ENCODE results near the gene JAK3. TPM values are rescaled to one million over a fixed set of nuclear protein-coding genes. Genes with fewer than 3 reads are reported as not detected.

JAK3 gene
- total RNA-seq, 1 donor = 1.3 TPM

- H3K4me3 ChIP-seq (ENCODE audit: low read depth, low read length) = no peak within 1 kb of the TSS
- DNase-seq (ENCODE audit: low read depth) = no peak
- no peak for TF ChIP-seq CTCF (IDR thresholded peaks at IDR 0.05; ENCODE audit: insufficient read depth, low read length)
Observed at GRCh38 chr19:17871878-17872250, 24.1 kb upstream of the JAK3 start, which contains the start of gene SLC5A5. Gene SLC5A5 (plus strand): TSS chr19:17871945. CDS start chr19:17872320, 375 bp downstream.

- no peak overlapping the region for H3K4me3 ChIP-seq (ENCODE audit: low read depth, low read length)
- no peak for TF ChIP-seq CTCF (IDR thresholded peaks at IDR 0.05; ENCODE audit: insufficient read depth, low read length)
- no peak for DNase-seq (ENCODE audit: low read depth)
Observed at GRCh38 chr19:17871032-17871877, 23.5 kb upstream of the JAK3 start.

DNA sequence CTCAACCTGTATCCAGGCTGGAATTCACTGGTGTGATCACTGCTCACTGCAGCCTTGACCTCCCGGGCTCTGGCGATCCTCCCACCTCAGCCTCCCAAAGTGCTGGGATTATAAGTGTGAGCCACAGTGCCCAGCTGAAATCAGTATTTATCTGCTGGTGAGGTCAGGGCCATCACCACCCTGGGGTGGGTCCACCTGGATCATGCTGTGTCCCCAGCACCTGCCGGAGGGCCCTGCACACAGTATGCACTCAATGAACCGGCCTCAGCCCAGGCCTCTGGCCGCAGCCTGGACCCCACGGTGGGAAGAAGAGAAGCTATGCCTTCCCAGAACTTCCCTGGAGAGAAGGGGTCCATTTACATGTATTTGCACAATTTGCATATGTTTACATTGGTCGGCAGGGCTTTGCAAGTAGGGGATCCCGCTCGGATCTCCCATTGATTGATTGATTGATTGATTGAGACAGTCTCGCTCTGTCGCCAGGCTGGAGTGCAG is 21.4 kb upstream of the JAK3 start:
- no peak for TF ChIP-seq CTCF (IDR thresholded peaks at IDR 0.05; ENCODE audit: insufficient read depth, low read length)
- H3K4me3 ChIP-seq (ENCODE audit: low read depth, low read length) = no peak overlapping the region
- no peak for DNase-seq (ENCODE audit: low read depth)

DNA sequence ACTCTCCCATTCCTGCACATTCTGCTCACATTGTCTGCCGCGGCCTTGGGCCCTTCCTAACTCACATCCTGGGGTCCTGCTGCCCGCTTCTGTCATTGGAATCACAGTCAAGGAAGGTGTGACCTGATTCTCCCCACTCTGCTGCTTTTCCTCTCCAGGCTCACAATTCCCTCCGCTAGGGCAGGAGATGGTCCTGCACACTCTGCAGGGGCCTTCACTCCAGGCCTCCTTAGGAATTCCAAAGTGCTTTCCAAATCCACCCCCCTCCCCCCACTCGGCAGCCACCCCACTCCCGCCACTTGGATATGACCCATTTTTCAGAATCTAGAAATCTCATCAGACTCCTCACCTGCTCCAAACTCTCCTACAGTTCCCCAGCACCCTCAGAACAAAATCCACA is 20.9 kb upstream of the JAK3 start:
- no peak for TF ChIP-seq CTCF (IDR thresholded peaks at IDR 0.05; ENCODE audit: insufficient read depth, low read length)
- no peak overlapping the region for H3K4me3 ChIP-seq (ENCODE audit: low read depth, low read length)
- DNase-seq (ENCODE audit: low read depth) = no peak

DNA sequence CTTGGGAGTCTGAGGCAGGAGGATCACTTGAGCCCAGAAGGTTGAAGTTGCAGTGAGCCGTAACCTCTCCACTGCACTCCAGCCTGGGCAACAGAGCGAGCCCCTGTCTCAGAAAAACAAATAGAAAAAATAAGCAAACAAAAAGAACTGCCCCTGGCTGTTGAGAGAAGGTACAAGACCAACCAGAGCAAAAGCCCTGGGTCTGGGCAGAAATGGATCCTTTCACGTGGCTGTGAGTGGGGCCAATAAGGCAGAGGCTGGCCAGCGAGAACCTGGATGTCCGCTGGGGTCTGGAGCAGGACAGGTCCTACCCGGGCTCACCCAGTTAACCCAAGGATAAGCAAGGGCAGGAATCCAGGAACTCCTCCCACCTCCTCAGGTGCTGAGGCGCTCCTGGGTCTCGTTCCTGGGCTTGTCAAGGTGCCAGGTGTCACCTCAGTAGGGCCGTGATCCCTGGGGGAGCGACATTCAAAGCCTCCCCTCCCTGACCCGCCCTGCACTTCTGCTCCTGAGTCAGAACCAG is 19.2 kb upstream of the JAK3 start:
- H3K4me3 ChIP-seq (ENCODE audit: low read depth, low read length) = no peak overlapping the region
- no peak for DNase-seq (ENCODE audit: low read depth)

DNA sequence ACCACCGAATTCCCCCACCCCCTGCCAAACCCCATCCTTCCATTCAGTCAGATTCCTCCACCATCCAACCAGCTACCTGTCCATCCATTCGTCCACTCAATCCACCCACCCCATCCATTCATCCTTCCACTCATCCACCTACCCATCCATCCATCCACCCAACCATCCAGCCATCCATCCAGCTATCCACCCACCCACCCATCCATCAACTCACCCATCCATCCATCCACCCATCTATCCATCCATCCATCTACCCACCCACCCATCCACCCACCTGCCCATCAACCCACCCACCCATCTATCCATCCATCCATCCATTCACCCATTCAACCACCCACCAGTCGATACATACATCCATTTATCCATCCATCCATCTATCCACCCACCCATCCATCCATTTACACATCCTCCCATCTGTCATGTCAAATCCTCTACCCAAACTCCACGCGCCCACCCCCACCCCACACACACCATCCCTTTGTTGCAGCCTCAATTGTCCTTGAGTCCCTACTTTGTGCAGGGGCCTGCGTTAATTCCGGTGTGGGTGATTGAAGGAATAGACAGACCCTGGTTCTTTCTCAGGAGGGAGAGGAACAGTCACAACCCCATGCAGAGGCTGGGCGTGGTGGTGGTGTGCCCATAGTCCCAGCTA is 18.7 kb upstream of the JAK3 start:
- DNase-seq (ENCODE audit: low read depth) = no peak
- TF ChIP-seq CTCF (IDR thresholded peaks at IDR 0.05; ENCODE audit: insufficient read depth, low read length) = no peak
- no peak overlapping the region for H3K4me3 ChIP-seq (ENCODE audit: low read depth, low read length)

More for the DNA sequence above, 19.2 kb upstream of the JAK3 start:
- TF ChIP-seq CTCF (IDR thresholded peaks at IDR 0.05; ENCODE audit: insufficient read depth, low read length) = no peak
